ENCODE measurements around the gene ARRDC1. TPM values are rescaled to one million over a fixed set of nuclear protein-coding genes. Genes with fewer than 3 reads are reported as not detected.

ARRDC1 gene
- total and polyA plus RNA-seq, 9 of the 15 experiments (the other 6 are each of a cell fraction or from before 2014, with no cell fraction given), result 0.21 to 45.3 (median 18.6) TPM

DNA sequence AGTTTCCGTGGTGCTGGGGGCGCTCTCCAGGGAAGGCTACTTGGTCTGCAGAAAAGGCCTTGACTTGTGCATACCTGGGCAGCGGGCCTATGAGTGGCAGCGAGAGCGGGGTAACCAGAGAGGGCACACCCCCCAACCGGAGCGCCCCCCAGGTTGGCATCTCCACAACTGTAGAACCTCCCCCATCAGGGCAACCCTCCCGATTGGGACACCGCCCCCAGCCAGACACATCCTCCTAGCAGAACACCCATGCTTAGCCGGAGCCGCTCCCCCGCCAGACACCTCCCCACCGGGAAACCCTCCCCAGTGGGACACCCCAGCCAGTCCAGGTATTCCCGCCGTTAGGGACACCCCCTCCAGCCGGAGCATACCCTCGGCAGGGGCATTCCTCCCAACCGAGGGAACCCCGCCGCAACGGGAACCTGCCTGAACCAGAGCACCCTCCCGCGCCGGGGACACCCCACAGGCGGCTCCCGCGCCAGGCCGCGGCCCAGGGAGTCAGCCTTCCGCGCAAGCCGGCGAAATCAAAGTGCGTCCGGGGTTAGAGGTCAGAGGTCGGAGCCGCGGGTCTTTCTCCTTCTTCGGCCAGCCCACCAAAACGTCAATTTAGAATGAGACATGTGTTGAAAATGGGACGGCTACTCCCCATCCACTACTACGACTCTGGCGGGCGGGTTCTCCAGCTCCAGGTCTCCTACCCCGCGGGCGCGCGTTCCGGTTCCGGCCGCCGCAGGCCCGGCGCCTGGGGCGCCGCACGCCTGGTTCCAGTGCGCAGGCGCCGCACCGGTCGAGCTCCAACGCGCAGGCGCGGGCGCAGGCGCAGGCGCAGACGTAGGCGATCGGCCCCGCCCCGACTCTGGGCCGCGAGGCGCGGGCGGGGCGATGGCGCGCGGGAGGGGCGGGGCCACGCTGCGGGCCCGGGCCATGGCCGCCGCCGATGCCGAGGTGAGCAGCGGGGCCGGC is 12.9 kb downstream of the ARRDC1 start, which contains the start of gene EHMT1 (continued):
- TF ChIP-seq ADNP (tag; IDR thresholded peaks at IDR 0.05), result no peak
- 0 out of 2 replicates have a peak, but pooled peaks have one; percentile 2 for TF ChIP-seq NFE2 (IDR thresholded peaks at IDR 0.05; ENCODE audit: low read depth)
- no peak for TF ChIP-seq STAG1 (CRISPR knock-in tag; IDR thresholded peaks at IDR 0.05; ENCODE audit: borderline replicate concordance)
- TF ChIP-seq MAZ (CRISPR knock-in tag; conservative IDR thresholded peaks at IDR 0.05 in 1 of 2, IDR thresholded peaks at IDR 0.05 in 1 of 2), result peak; percentile 76 to 82
- TF ChIP-seq, protein P1, sequence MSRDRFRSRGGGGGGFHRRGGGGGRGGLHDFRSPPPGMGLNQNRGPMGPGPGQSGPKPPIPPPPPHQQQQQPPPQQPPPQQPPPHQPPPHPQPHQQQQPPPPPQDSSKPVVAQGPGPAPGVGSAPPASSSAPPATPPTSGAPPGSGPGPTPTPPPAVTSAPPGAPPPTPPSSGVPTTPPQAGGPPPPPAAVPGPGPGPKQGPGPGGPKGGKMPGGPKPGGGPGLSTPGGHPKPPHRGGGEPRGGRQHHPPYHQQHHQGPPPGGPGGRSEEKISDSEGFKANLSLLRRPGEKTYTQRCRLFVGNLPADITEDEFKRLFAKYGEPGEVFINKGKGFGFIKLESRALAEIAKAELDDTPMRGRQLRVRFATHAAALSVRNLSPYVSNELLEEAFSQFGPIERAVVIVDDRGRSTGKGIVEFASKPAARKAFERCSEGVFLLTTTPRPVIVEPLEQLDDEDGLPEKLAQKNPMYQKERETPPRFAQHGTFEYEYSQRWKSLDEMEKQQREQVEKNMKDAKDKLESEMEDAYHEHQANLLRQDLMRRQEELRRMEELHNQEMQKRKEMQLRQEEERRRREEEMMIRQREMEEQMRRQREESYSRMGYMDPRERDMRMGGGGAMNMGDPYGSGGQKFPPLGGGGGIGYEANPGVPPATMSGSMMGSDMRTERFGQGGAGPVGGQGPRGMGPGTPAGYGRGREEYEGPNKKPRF (IDR thresholded peaks at IDR 0.05; ENCODE audit: low read depth, low read length), result no peak
- no peak for TF ChIP-seq ZNF785 (CRISPR knock-in tag; IDR thresholded peaks at IDR 0.05)
- no peak for TF ChIP-seq ZNF408 (CRISPR knock-in tag; IDR thresholded peaks at IDR 0.05; ENCODE audit: low read depth)
- TF ChIP-seq POLR2A (conservative IDR thresholded peaks at IDR 0.05), result peak; percentile 82
- no peak for TF ChIP-seq CSDE1 (IDR thresholded peaks at IDR 0.05)
- TF ChIP-seq HNRNPLL (IDR thresholded peaks at IDR 0.05; ENCODE audit: low read depth, low read length, poor library complexity, severe bottlenecking), result peak; percentile 57
- TF ChIP-seq, protein P2, sequence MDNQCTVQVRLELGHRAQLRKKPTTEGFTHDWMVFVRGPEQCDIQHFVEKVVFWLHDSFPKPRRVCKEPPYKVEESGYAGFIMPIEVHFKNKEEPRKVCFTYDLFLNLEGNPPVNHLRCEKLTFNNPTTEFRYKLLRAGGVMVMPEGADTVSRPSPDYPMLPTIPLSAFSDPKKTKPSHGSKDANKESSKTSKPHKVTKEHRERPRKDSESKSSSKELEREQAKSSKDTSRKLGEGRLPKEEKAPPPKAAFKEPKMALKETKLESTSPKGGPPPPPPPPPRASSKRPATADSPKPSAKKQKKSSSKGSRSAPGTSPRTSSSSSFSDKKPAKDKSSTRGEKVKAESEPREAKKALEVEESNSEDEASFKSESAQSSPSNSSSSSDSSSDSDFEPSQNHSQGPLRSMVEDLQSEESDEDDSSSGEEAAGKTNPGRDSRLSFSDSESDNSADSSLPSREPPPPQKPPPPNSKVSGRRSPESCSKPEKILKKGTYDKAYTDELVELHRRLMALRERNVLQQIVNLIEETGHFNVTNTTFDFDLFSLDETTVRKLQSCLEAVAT (IDR thresholded peaks at IDR 0.05), result no peak
- no peak for TF ChIP-seq MYNN (IDR thresholded peaks at IDR 0.05)
- TF ChIP-seq MYNN (CRISPR knock-in tag; IDR thresholded peaks at IDR 0.05), result no peak
- no peak for TF ChIP-seq WHSC1 (IDR thresholded peaks at IDR 0.05; ENCODE audit: low read length)
- no peak for TF ChIP-seq GABPB2 (CRISPR knock-in tag; conservative IDR thresholded peaks at IDR 0.05)
- TF ChIP-seq, protein P3, sequence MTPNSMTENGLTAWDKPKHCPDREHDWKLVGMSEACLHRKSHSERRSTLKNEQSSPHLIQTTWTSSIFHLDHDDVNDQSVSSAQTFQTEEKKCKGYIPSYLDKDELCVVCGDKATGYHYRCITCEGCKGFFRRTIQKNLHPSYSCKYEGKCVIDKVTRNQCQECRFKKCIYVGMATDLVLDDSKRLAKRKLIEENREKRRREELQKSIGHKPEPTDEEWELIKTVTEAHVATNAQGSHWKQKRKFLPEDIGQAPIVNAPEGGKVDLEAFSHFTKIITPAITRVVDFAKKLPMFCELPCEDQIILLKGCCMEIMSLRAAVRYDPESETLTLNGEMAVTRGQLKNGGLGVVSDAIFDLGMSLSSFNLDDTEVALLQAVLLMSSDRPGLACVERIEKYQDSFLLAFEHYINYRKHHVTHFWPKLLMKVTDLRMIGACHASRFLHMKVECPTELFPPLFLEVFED (CRISPR knock-in tag; conservative IDR thresholded peaks at IDR 0.05), result 0 out of 2 replicates have a peak, but pooled peaks have one; percentile 37
- TF ChIP-seq, protein P4, sequence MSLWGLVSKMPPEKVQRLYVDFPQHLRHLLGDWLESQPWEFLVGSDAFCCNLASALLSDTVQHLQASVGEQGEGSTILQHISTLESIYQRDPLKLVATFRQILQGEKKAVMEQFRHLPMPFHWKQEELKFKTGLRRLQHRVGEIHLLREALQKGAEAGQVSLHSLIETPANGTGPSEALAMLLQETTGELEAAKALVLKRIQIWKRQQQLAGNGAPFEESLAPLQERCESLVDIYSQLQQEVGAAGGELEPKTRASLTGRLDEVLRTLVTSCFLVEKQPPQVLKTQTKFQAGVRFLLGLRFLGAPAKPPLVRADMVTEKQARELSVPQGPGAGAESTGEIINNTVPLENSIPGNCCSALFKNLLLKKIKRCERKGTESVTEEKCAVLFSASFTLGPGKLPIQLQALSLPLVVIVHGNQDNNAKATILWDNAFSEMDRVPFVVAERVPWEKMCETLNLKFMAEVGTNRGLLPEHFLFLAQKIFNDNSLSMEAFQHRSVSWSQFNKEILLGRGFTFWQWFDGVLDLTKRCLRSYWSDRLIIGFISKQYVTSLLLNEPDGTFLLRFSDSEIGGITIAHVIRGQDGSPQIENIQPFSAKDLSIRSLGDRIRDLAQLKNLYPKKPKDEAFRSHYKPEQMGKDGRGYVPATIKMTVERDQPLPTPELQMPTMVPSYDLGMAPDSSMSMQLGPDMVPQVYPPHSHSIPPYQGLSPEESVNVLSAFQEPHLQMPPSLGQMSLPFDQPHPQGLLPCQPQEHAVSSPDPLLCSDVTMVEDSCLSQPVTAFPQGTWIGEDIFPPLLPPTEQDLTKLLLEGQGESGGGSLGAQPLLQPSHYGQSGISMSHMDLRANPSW (CRISPR knock-in tag; IDR thresholded peaks at IDR 0.05), result no peak
- no peak for TF ChIP-seq ZNF140 (CRISPR knock-in tag; IDR thresholded peaks at IDR 0.05)
- no peak for TF ChIP-seq TFAM (CRISPR knock-in tag; conservative IDR thresholded peaks at IDR 0.05)

Measured in K562 (cell line).